Activated B cell treated with CpG ODN at 0.5 μM for 24 hours (primary cell): ENCODE data around the gene RPS6KA5. TPM values are rescaled to one million over a fixed set of nuclear protein-coding genes. Genes with fewer than 3 reads are reported as not detected.

Source experiments
- ATAC-seq: fragments of 200-7000 bp; cut with Tn5 transposase; one replicate; pipeline ENCODE4 v1.10.0; 2021; ENCODE audit warnings: low read depth, mild to moderate bottlenecking, moderate library complexity
- CTCF ChIA-PET: fragments of 350-600 bp; sonication (Branson Sonifier 250); formaldehyde crosslinking; loops from one replicate; lab custom pipeline; 2021; ENCODE audit warnings: antibody characterized with exemption; lab: Charles Lee
- POLR2A ChIA-PET: fragments of 350-600 bp; sonication (Branson Sonifier 250); formaldehyde crosslinking; loops from one replicate; lab custom pipeline; 2021; ENCODE audit warnings: antibody characterized with exemption; lab: Charles Lee
- DNase-seq: peaks from one replicate; pipeline ENCODE4 v3.0.0; 2022
- H3K27ac Mint-ChIP-seq: one replicate; pipeline ENCODE4 v1.8.0; 2020; ENCODE audit warnings: mixed read lengths
- H3K27me3 Mint-ChIP-seq: one replicate; pipeline ENCODE4 v1.8.0; 2021; ENCODE audit warnings: mixed read lengths
- H3K36me3 Mint-ChIP-seq: one replicate; pipeline ENCODE4 v1.8.0; 2021; ENCODE audit warnings: low read depth, mixed read lengths
- H3K4me1 Mint-ChIP-seq: one replicate; pipeline ENCODE4 v1.8.0; 2021; ENCODE audit warnings: mixed read lengths
- H3K4me3 Mint-ChIP-seq: one replicate; pipeline ENCODE4 v1.8.0; 2020; ENCODE audit warnings: mild to moderate bottlenecking, mixed read lengths
- H3K9me3 Mint-ChIP-seq: one replicate; pipeline ENCODE4 v1.8.0; 2020; ENCODE audit warnings: mixed read lengths
- CTCF ChIP-seq: fragments of 200-600 bp; IDR thresholded peaks from one replicate; pipeline ENCODE4 v1.8.0; 2022; ENCODE audit warnings: antibody characterized with exemption, mild to moderate bottlenecking
- intact Hi-C: fragments of 100-400 bp; cut with micrococcal nuclease; formaldehyde crosslinking; loops from one replicate; pipeline ENCODE4 v1.15.1; 2024
- total RNA-seq: library from RNA; stranded (reverse); gene quantifications from 2 replicates; pipeline ENCODE4 v1.2.3, GENCODE V29; 2022

Gene RPS6KA5
- total RNA-seq, 1 donor from 2014 or later = 16.3 TPM

GRCh38 chr14:90837355-90837754, 223.1 kb downstream of the RPS6KA5 start:
- no peaks in the 10 kb centered on the region for H3K36me3 Mint-ChIP-seq
- no peak for TF ChIP-seq CTCF

GRCh38 chr14:90836692-90837063, 223.8 kb downstream of the RPS6KA5 start:
- intact Hi-C loops = no loop called here
- ATAC-seq (no peak), DNase-seq (no peak)
- TF ChIP-seq CTCF = no peak
- Mint-ChIP-seq H3K4me3 (no peak overlapping the region), H3K36me3 (no peaks in the 10 kb centered on the region), H3K9me3 (no peaks in the 10 kb centered on the region), H3K4me1 (no peaks in the 10 kb centered on the region), H3K27me3 (peaks cover 7% of the 10 kb centered on the region), H3K27ac (no peak overlapping the region)
- ChIA-PET CTCF (no interaction called here), POLR2A (no interaction called here)

More at GRCh38 chr14:90837355-90837754, 223.1 kb downstream of the RPS6KA5 start:
- H3K4me3 Mint-ChIP-seq = no peak overlapping the region
- peaks cover 7% of the 10 kb centered on the region for H3K27me3 Mint-ChIP-seq
- H3K27ac Mint-ChIP-seq = no peak overlapping the region
- intact Hi-C loops = no loop called here
- ChIA-PET CTCF (no interaction called here), POLR2A (no interaction called here)
- no peaks in the 10 kb centered on the region for H3K9me3 Mint-ChIP-seq
- no peak for ATAC-seq
- H3K4me1 Mint-ChIP-seq = no peaks in the 10 kb centered on the region
- no peak for DNase-seq

GRCh38 chr14:90831821-90832220, 228.6 kb downstream of the RPS6KA5 start:
- intact Hi-C loops = no loop called here
- peaks cover 12% of the 10 kb centered on the region for H3K4me1 Mint-ChIP-seq
- no peak for ATAC-seq
- ChIA-PET CTCF (interaction anchor here (1.3 kb wide), 1 partner anchor 73 kb away, joined by 3 read pairs; no protein-coding TSS in a partner anchor), POLR2A (no interaction called here)
- no peak for TF ChIP-seq CTCF
- DNase-seq = no peak
- H3K27ac Mint-ChIP-seq = no peak overlapping the region
- peaks cover 5% of the 10 kb centered on the region for H3K27me3 Mint-ChIP-seq
- H3K36me3 Mint-ChIP-seq = no peaks in the 10 kb centered on the region
- H3K4me3 Mint-ChIP-seq = no peak overlapping the region
- H3K9me3 Mint-ChIP-seq = no peaks in the 10 kb centered on the region

- CTCF ChIA-PET = interaction anchor here (1.3 kb wide), 1 partner anchor 72 kb away, joined by 3 read pairs; no protein-coding TSS in a partner anchor
- no peak overlapping the region for H3K4me3 Mint-ChIP-seq
- no peak for DNase-seq
- H3K27ac Mint-ChIP-seq = no peak overlapping the region
- no peak for ATAC-seq
- no peaks in the 10 kb centered on the region for H3K36me3 Mint-ChIP-seq
- peaks cover 12% of the 10 kb centered on the region for H3K4me1 Mint-ChIP-seq
- intact Hi-C loops = no loop called here
- POLR2A ChIA-PET = no interaction called here
- H3K27me3 Mint-ChIP-seq = peaks cover 5% of the 10 kb centered on the region
- TF ChIP-seq CTCF = no peak
- H3K9me3 Mint-ChIP-seq = no peaks in the 10 kb centered on the region
Measured at GRCh38 chr14:90830931-90831701, 229.3 kb downstream of the RPS6KA5 start.

- TF ChIP-seq CTCF = no peak
- no peak for ATAC-seq
- no peaks in the 10 kb centered on the region for H3K36me3 Mint-ChIP-seq
- H3K4me1 Mint-ChIP-seq = peaks cover 12% of the 10 kb centered on the region
- no peak overlapping the region for H3K4me3 Mint-ChIP-seq
- H3K27me3 Mint-ChIP-seq = no peaks in the 10 kb centered on the region
- DNase-seq = no peak
- POLR2A ChIA-PET = no interaction called here
- intact Hi-C loops = loop anchor here (2.0 kb wide), 3 partner anchors 231 to 447 kb away; partner anchors contain the start of gene RPS6KA5
- H3K27ac Mint-ChIP-seq = no peak overlapping the region
- no peaks in the 10 kb centered on the region for H3K9me3 Mint-ChIP-seq
- CTCF ChIA-PET = no interaction called here
Measured at GRCh38 chr14:90829677-90830076, 230.8 kb downstream of the RPS6KA5 start.
